Measurements from ENCODE around the gene ESYT1. TPM values are rescaled to one million over a fixed set of nuclear protein-coding genes. Genes with fewer than 3 reads are reported as not detected.
"Not testable (repeated sequence)": the region's sequence is repeated elsewhere in the genome, so short reads cannot be mapped to it uniquely, and the experiment has no call there.

Gene ESYT1
- total and polyA plus RNA-seq, 4 experiments from 2014 or later, result 249 to 690 (median 326) TPM

- POLR2A ChIA-PET (ENCODE audit: partially characterized antibody), result interaction anchor here (10.8 kb wide), 1 partner anchor 7 kb away, joined by 324 read pairs; the partner anchor contains the start of genes RPL41 and ZC3H10
- DNase-seq, result no peak
- intact Hi-C loops (cut with micrococcal nuclease), result no loop called here
These were observed 17.5 kb upstream of the ESYT1 start for GRCh38 chr12:56110571-56110970.

GRCh38 chr12:56114084-56114483 lies 14.0 kb upstream of the ESYT1 start:
- no peak overlapping the region for H3K4me3 ChIP-seq (ENCODE audit: low read length in 2 of 2)
- POLR2A ChIA-PET (ENCODE audit: partially characterized antibody), result interaction anchor here (1.2 to 6.6 kb wide), 3 partner anchors 9 to 10 kb away, joined by 3 to 324 read pairs (median 6); partner anchors contain the start of gene PA2G4
- H3K27me3 ChIP-seq (ENCODE audit: insufficient read depth, low read length), result no peaks in the 10 kb centered on the region
- Mint-ChIP-seq H3K4me3 (peak overlapping the region in 4 of 8 donors; percentile 21 to 78 (median 37)), H3K9me3 (no peaks in the 10 kb centered on the region), H3K27ac (peak overlapping the region in 5 of 7 donors; percentile 5 to 81 (median 78)), H3K36me3 (peaks cover 52 to 63% of the 10 kb centered on the region in 2 donors), H3K27me3 (no peaks in the 10 kb centered on the region), H3K4me1 (peaks cover 14 to 32% (median 23%) of the 10 kb centered on the region in 4 donors)
- H3K36me3 ChIP-seq (ENCODE audit: insufficient read depth, low read length), result peaks cover 37% of the 10 kb centered on the region
- no peak overlapping the region for H3K27ac ChIP-seq (ENCODE audit: low read depth, low read length)
- CTCF ChIA-PET (ENCODE audit: partially characterized antibody), result no interaction called here
- H3K4me1 ChIP-seq (ENCODE audit: insufficient read depth, low read length), result peaks cover 24% of the 10 kb centered on the region
- no peak for DNase-seq
- H3K9me3 ChIP-seq (ENCODE audit: control insufficient read depth in 1 of 2, low read length in 2 of 2), result no peaks in the 10 kb centered on the region
- intact Hi-C loops (cut with micrococcal nuclease), result no loop called here

More at GRCh38 chr12:56110571-56110970, 17.5 kb upstream of the ESYT1 start:
- Mint-ChIP-seq H3K4me3 (no peak overlapping the region), H3K36me3 (peaks cover 65 to 67% of the 10 kb centered on the region in 2 donors), H3K27me3 (no peaks in the 10 kb centered on the region), H3K4me1 (peaks cover 7 to 21% (median 15%) of the 10 kb centered on the region in 4 donors), H3K9me3 (no peaks in the 10 kb centered on the region), H3K27ac (peak overlapping the region in 3 of 7 donors; percentile 3 to 46 (median 29))
- Histone ChIP-seq H3K27ac (ENCODE audit: low read depth, low read length) (no peak overlapping the region), H3K36me3 (ENCODE audit: insufficient read depth, low read length) (peaks cover 60% of the 10 kb centered on the region), H3K9me3 (ENCODE audit: control insufficient read depth in 1 of 2, low read length in 2 of 2) (no peaks in the 10 kb centered on the region), H3K27me3 (ENCODE audit: insufficient read depth, low read length) (no peaks in the 10 kb centered on the region), H3K4me1 (ENCODE audit: insufficient read depth, low read length) (peaks cover 21% of the 10 kb centered on the region), H3K4me3 (ENCODE audit: low read length in 2 of 2) (no peak overlapping the region)
- CTCF ChIA-PET (ENCODE audit: partially characterized antibody), result interaction anchor here (0.9 to 1.5 kb wide), 2 partner anchors 64 to 114 kb away, joined by 3 read pairs; partner anchors contain the start of gene SUOX

- Histone ChIP-seq H3K4me1 (ENCODE audit: insufficient read depth, low read length) (peaks cover 34% of the 10 kb centered on the region), H3K27me3 (ENCODE audit: insufficient read depth, low read length) (no peaks in the 10 kb centered on the region), H3K36me3 (ENCODE audit: insufficient read depth, low read length) (peaks cover 24% of the 10 kb centered on the region), H3K9me3 (ENCODE audit: control insufficient read depth in 1 of 2, low read length in 2 of 2) (no peaks in the 10 kb centered on the region), H3K27ac (ENCODE audit: low read depth, low read length) (peak overlapping the region; percentile 89), H3K4me3 (ENCODE audit: low read length in 2 of 2) (no peak overlapping the region)
- no peak for DNase-seq
- no peaks in the 10 kb centered on the region for H3K27me3 Mint-ChIP-seq
- peak overlapping the region; percentile 94 to 100 (median 99) for H3K27ac Mint-ChIP-seq
- peaks cover 20 to 43% (median 30%) of the 10 kb centered on the region in 4 donors for H3K4me1 Mint-ChIP-seq
- intact Hi-C loops (cut with micrococcal nuclease), result loop anchor here (5.0 kb wide), 3 partner anchors 118 to 522 kb away; partner anchors contain the start of genes PYM1 and SUOX
- POLR2A ChIA-PET (ENCODE audit: partially characterized antibody), result interaction anchor here (0.6 to 7.6 kb wide), 14 partner anchors 10 to 1835 kb away, joined by 3 to 324 read pairs (median 4); partner anchors contain the start of genes ANKRD52, BLOC1S1, CBX5 and ESYT1
- CTCF ChIA-PET (ENCODE audit: partially characterized antibody), result interaction anchor here (0.9 to 6.0 kb wide), 8 partner anchors 9 to 376 kb away, joined by 3 to 41 read pairs (median 4); partner anchors contain the start of gene PA2G4
- no peaks in the 10 kb centered on the region for H3K9me3 Mint-ChIP-seq
- H3K36me3 Mint-ChIP-seq, result peaks cover 43 to 59% of the 10 kb centered on the region in 2 donors
- peak overlapping the region; percentile 95 to 99 (median 98) for H3K4me3 Mint-ChIP-seq
These were observed 12.7 kb upstream of the ESYT1 start for GRCh38 chr12:56115329-56115728.

- peak within 1 kb of the TSS; percentile 89 for H3K27ac ChIP-seq (ENCODE audit: low read depth, low read length)
- ChIA-PET POLR2A (ENCODE audit: partially characterized antibody) (interaction anchor here (0.7 to 7.6 kb wide), 35 partner anchors 11 to 609 kb away, joined by 3 to 324 read pairs (median 8); partner anchors contain the start of genes ATP5F1B, ERBB3, ESYT1 and IL23A), CTCF (ENCODE audit: partially characterized antibody) (interaction anchor here (0.9 to 13.2 kb wide), 12 partner anchors 10 to 378 kb away, joined by 3 to 264 read pairs (median 8); partner anchors contain the start of genes ESYT1, PA2G4, RNF41 and SMARCC2)
- H3K4me1 ChIP-seq (ENCODE audit: insufficient read depth, low read length), result peaks cover 34% of the 10 kb centered on the region
- no peaks in the 10 kb centered on the region for H3K27me3 ChIP-seq (ENCODE audit: insufficient read depth, low read length)
- H3K9me3 Mint-ChIP-seq, result no peaks in the 10 kb centered on the region
- peaks cover 20 to 44% (median 30%) of the 10 kb centered on the region in 4 donors for H3K4me1 Mint-ChIP-seq
- H3K36me3 ChIP-seq (ENCODE audit: insufficient read depth, low read length), result peaks cover 13% of the 10 kb centered on the region
- peak within 1 kb of the TSS; percentile 95 to 99 (median 98) for H3K4me3 Mint-ChIP-seq
- no peaks in the 10 kb centered on the region for H3K9me3 ChIP-seq (ENCODE audit: control insufficient read depth in 1 of 2, low read length in 2 of 2)
- H3K27me3 Mint-ChIP-seq, result no peaks in the 10 kb centered on the region
- peak within 1 kb of the TSS; percentile 99 for H3K4me3 ChIP-seq (ENCODE audit: low read length in 2 of 2)
- peak within 1 kb of the TSS; percentile 94 to 100 (median 99) for H3K27ac Mint-ChIP-seq
- peaks cover 37 to 53% of the 10 kb centered on the region in 2 donors for H3K36me3 Mint-ChIP-seq
- DNase-seq, result peak; percentile 94 to 97 (median 95)
- intact Hi-C loops (cut with micrococcal nuclease), result loop anchor here (1.0 to 5.0 kb wide), 5 partner anchors 12 to 521 kb away; partner anchors contain the start of genes PA2G4, PYM1 and SUOX
These were observed 11.6 kb upstream of the ESYT1 start, which contains the start of gene RPL41 for GRCh38 chr12:56116267-56117081. RPL41 (plus strand) TSS chr12:56116633.

- Mint-ChIP-seq H3K27ac (peak overlapping the region; percentile 94 to 100 (median 99)), H3K4me3 (peak overlapping the region; percentile 95 to 99 (median 98)), H3K4me1 (peaks cover 20 to 44% (median 30%) of the 10 kb centered on the region in 4 donors), H3K36me3 (peaks cover 34 to 48% of the 10 kb centered on the region in 2 donors)
- not testable (repeated sequence) for H3K9me3 Mint-ChIP-seq; H3K9me3 ChIP-seq (ENCODE audit: control insufficient read depth in 1 of 2, low read length in 2 of 2); H3K27me3 ChIP-seq (ENCODE audit: insufficient read depth, low read length); H3K27me3 Mint-ChIP-seq; H3K36me3 ChIP-seq (ENCODE audit: insufficient read depth, low read length)
- ChIA-PET CTCF (ENCODE audit: partially characterized antibody) (interaction anchor here (0.9 to 13.2 kb wide), 15 partner anchors 11 to 379 kb away, joined by 3 to 264 read pairs (median 10); partner anchors contain the start of genes ESYT1, PA2G4, RNF41 and SMARCC2), POLR2A (ENCODE audit: partially characterized antibody) (interaction anchor here (0.5 to 7.6 kb wide), 41 partner anchors 11 to 608 kb away, joined by 3 to 324 read pairs (median 7); partner anchors contain the start of genes ATP5F1B, BAZ2A, BLOC1S1 and CS)
- Histone ChIP-seq H3K4me1 (ENCODE audit: insufficient read depth, low read length) (peaks cover 34% of the 10 kb centered on the region), H3K27ac (ENCODE audit: low read depth, low read length) (peak overlapping the region; percentile 89), H3K4me3 (ENCODE audit: low read length in 2 of 2) (peak overlapping the region; percentile 99)
- peak in 2 of 5 donors; percentile 13 to 24 for DNase-seq
- intact Hi-C loops (cut with micrococcal nuclease), result loop anchor here (5.0 kb wide), 3 partner anchors 120 to 520 kb away; partner anchors contain the start of genes PYM1 and SUOX
These were observed 10.9 kb upstream of the ESYT1 start for GRCh38 chr12:56117082-56117706.
